Measurements from ENCODE around the gene MYPOP.
"Not testable (repeated sequence)": the region's sequence is repeated elsewhere in the genome, so short reads cannot be mapped to it uniquely, and the experiment has no call there.

MYPOP gene

GRCh38 chr19:45906221-45906620 lies 3.8 kb upstream of the MYPOP start:
- no peak for DNase-seq

GRCh38 chr19:45905011-45905410 lies 2.6 kb upstream of the MYPOP start:
- DNase-seq = no peak

- peak; percentile 100 for DNase-seq
Measured at GRCh38 chr19:45902651-45903625, 525 bp upstream of the MYPOP start.

- peak; percentile 42 for DNase-seq
Measured at GRCh38 chr19:45901432-45901911, 941 bp downstream of the MYPOP start.

GRCh38 chr19:45900738-45901431 lies 1.5 kb downstream of the MYPOP start:
- no peak for DNase-seq

- no peak for DNase-seq
Measured at GRCh38 chr19:45899919-45900589, 2.4 kb downstream of the MYPOP start.

GRCh38 chr19:45899253-45899652 lies 3.2 kb downstream of the MYPOP start:
- DNase-seq = no peak

GRCh38 chr19:45897261-45897812 lies 5.1 kb downstream of the MYPOP start:
- no peak for DNase-seq

GRCh38 chr19:45895983-45896599 lies 6.3 kb downstream of the MYPOP start:
- DNase-seq = not testable (repeated sequence)

- DNase-seq = no peak
Measured at GRCh38 chr19:45895519-45895972, 6.9 kb downstream of the MYPOP start.

GRCh38 chr19:45890877-45891276 lies 11.5 kb downstream of the MYPOP start:
- no peak for DNase-seq

GRCh38 chr19:45889210-45889885 lies 13.1 kb downstream of the MYPOP start:
- no peak for DNase-seq

GRCh38 chr19:45887200-45887710 lies 15.2 kb downstream of the MYPOP start:
- no peak for DNase-seq

GRCh38 chr19:45886427-45887199 lies 15.8 kb downstream of the MYPOP start:
- DNase-seq = peak; percentile 95

GRCh38 chr19:45885556-45886426 lies 16.6 kb downstream of the MYPOP start, which contains the start of gene IRF2BP1:
TSS of gene IRF2BP1 (minus strand) at chr19:45886141. CDS start at chr19:45885774, 367 bp downstream.
- peak; percentile 93 for DNase-seq

GRCh38 chr19:45884682-45885555 lies 17.5 kb downstream of the MYPOP start:
- DNase-seq = no peak

- no peak for DNase-seq
Measured at GRCh38 chr19:45883881-45884681, 18.3 kb downstream of the MYPOP start.

- DNase-seq = no peak
Measured at GRCh38 chr19:45883586-45883880, 18.9 kb downstream of the MYPOP start.

Measured in activated CD4-positive, alpha-beta T cell treated with anti-CD3 and anti-CD28 coated beads, Interleukin-2, Interleukin-6, amounts not matched to agents 100 ng/mL and 50 ng/mL, durations not matched to agents 16 hours and 8 hours (primary cell).